ENCODE measurements around the gene KCNK3.

DNA sequence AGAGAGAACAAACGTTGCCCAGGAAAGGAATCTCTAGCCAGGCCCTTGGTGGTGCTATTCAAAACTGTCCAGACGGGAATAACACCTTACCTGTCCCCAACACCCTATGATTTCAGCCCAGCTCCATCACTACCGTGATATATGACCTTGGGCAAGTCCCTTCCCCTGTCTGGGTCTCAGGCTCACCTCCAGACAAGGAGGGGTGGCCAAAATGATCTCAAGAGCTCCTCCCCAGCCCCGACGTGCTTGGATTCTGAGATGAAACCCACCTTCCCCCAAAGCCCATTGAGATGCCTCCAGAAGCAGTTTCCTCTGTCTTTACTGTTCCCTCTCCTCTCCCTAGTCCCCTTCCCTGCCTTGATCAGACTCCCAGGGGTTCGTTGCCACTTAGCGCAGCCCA lies 1.5 kb downstream of the KCNK3 start:
- TF ChIP-seq POLR2A (IDR thresholded peaks at IDR 0.05) (no peak), POLR2AphosphoS5 (IDR thresholded peaks at IDR 0.05) (no peak)
- TF ChIP-seq, protein P1, sequence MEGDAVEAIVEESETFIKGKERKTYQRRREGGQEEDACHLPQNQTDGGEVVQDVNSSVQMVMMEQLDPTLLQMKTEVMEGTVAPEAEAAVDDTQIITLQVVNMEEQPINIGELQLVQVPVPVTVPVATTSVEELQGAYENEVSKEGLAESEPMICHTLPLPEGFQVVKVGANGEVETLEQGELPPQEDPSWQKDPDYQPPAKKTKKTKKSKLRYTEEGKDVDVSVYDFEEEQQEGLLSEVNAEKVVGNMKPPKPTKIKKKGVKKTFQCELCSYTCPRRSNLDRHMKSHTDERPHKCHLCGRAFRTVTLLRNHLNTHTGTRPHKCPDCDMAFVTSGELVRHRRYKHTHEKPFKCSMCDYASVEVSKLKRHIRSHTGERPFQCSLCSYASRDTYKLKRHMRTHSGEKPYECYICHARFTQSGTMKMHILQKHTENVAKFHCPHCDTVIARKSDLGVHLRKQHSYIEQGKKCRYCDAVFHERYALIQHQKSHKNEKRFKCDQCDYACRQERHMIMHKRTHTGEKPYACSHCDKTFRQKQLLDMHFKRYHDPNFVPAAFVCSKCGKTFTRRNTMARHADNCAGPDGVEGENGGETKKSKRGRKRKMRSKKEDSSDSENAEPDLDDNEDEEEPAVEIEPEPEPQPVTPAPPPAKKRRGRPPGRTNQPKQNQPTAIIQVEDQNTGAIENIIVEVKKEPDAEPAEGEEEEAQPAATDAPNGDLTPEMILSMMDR (IDR thresholded peaks at IDR 0.05 in 8 of 11, conservative IDR thresholded peaks at IDR 0.05 in 3 of 11), result no peak

All from spleen (tissue), 7 donors.